Fibroblast of upper back skin (primary cell): ENCODE results near the gene CDKN2B-AS1.

Source experiments
- DNase-seq: peaks from one replicate; pipeline ENCODE4 v3.0.0-alpha.2; 2013

CDKN2B-AS1 gene

GRCh38 chr9:22097707-22098106 is 103.1 kb downstream of the CDKN2B-AS1 start:
- DNase-seq: peak; percentile 85

GRCh38 chr9:22098643-22099332 is 104.2 kb downstream of the CDKN2B-AS1 start:
- DNase-seq: no peak

- no peak for DNase-seq
Measured at GRCh38 chr9:22100626-22101025, 106.0 kb downstream of the CDKN2B-AS1 start.

GRCh38 chr9:22102146-22103053 is 107.8 kb downstream of the CDKN2B-AS1 start:
- no peak for DNase-seq

GRCh38 chr9:22103685-22104575 is 109.3 kb downstream of the CDKN2B-AS1 start:
- DNase-seq: peak; percentile 68

- DNase-seq: no peak
Measured at GRCh38 chr9:22105005-22105722, 110.6 kb downstream of the CDKN2B-AS1 start.

GRCh38 chr9:22107202-22108045 is 112.8 kb downstream of the CDKN2B-AS1 start:
- DNase-seq: peak; percentile 76

GRCh38 chr9:22108581-22109370 is 114.2 kb downstream of the CDKN2B-AS1 start:
- DNase-seq: no peak

- peak; percentile 38 for DNase-seq
Measured at GRCh38 chr9:22111176-22111953, 116.8 kb downstream of the CDKN2B-AS1 start.

- peak; percentile 79 for DNase-seq
Measured at GRCh38 chr9:22111954-22112247, 117.3 kb downstream of the CDKN2B-AS1 start.

- DNase-seq: no peak
Measured at GRCh38 chr9:22112870-22113821, 118.6 kb downstream of the CDKN2B-AS1 start.

- peak; percentile 72 for DNase-seq
Measured at GRCh38 chr9:22114956-22115355, 120.4 kb downstream of the CDKN2B-AS1 start.

- peak; percentile 78 for DNase-seq
Measured at GRCh38 chr9:22116758-22117157, 122.2 kb downstream of the CDKN2B-AS1 start.

GRCh38 chr9:22117511-22118384 is 123.2 kb downstream of the CDKN2B-AS1 start:
- DNase-seq: peak; percentile 53

- DNase-seq: peak; percentile 19
Measured at GRCh38 chr9:22118810-22119521, 124.4 kb downstream of the CDKN2B-AS1 start.

- peak; percentile 59 for DNase-seq
Measured at GRCh38 chr9:22119522-22120158, 125.0 kb downstream of the CDKN2B-AS1 start.
